ENCODE measurements around the gene C16orf92. TPM values are rescaled to one million over a fixed set of nuclear protein-coding genes. Genes with fewer than 3 reads are reported as not detected.
A peak's percentile ranks its signal among the peaks of the same experiment; 100 is the strongest.

The C16orf92 gene
- total and polyA plus RNA-seq, 2 of the 13 experiments (the other 11 are each of a cell fraction or from before 2014, with no cell fraction given), result not detected

- Histone ChIP-seq H3K9me3 (ENCODE audit: low read length) (no peaks in the 10 kb centered on the region), H3K4me3 (replicated peaks in 1 of 3; ENCODE audit: insufficient read depth in 1 of 3, low read depth in 2 of 3, low read length in 3 of 3) (no peak overlapping the region), H3K36me3 (replicated peaks in 1 of 2; ENCODE audit: control insufficient read depth in 1 of 2, insufficient read depth in 2 of 2, low read length in 2 of 2) (peaks cover 35 to 56% of the 10 kb centered on the region in 2 experiments), H3K4me2 (ENCODE audit: low read depth, low read length) (peak overlapping the region; percentile 93; the same call in 1 of the 2 replicates), H3K27me3 (ENCODE audit: control insufficient read depth in 1 of 2, insufficient read depth in 2 of 2, low read length in 2 of 2) (no peaks in the 10 kb centered on the region; a peak in 1 of 5 replicates), H2AFZ (ENCODE audit: low read length) (no peak overlapping the region), H3K4me1 (ENCODE audit: insufficient read depth, low read length) (peaks cover 30% of the 10 kb centered on the region), H4K20me1 (ENCODE audit: insufficient read depth, low read length) (peaks cover 23% of the 10 kb centered on the region), H3K9ac (ENCODE audit: insufficient read depth, low read depth, low read length) (no peak overlapping the region), H3K79me2 (ENCODE audit: insufficient read depth, low read length) (peaks cover 38% of the 10 kb centered on the region), H3K27ac (ENCODE audit: extremely low read length, insufficient read depth, low read length) (no peak overlapping the region)
- CTCF ChIA-PET (ENCODE audit: low intra/inter-chr PET ratio, low total read pairs), result no interaction called here
- no peak for ATAC-seq
- intact Hi-C loops (cut with micrococcal nuclease; ENCODE audit: unreplicated experiment), result no loop called here
- TF ChIP-seq XBP1 (CRISPR knock-in tag; IDR thresholded peaks at IDR 0.05) (no peak), ZNF564 (CRISPR knock-in tag; IDR thresholded peaks at IDR 0.05) (no peak), ZIK1 (CRISPR knock-in tag; IDR thresholded peaks at IDR 0.05; ENCODE audit: borderline replicate concordance, low read depth) (no peak), ZNF317 (CRISPR knock-in tag; IDR thresholded peaks at IDR 0.05) (no peak), UBTF (CRISPR knock-in tag; IDR thresholded peaks at IDR 0.05) (no peak)
- TF ChIP-seq, protein P1, sequence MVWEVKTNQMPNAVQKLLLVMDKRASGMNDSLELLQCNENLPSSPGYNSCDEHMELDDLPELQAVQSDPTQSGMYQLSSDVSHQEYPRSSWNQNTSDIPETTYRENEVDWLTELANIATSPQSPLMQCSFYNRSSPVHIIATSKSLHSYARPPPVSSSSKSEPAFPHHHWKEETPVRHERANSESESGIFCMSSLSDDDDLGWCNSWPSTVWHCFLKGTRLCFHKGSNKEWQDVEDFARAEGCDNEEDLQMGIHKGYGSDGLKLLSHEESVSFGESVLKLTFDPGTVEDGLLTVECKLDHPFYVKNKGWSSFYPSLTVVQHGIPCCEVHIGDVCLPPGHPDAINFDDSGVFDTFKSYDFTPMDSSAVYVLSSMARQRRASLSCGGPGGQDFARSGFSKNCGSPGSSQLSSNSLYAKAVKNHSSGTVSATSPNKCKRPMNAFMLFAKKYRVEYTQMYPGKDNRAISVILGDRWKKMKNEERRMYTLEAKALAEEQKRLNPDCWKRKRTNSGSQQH (CRISPR knock-in tag; IDR thresholded peaks at IDR 0.05; ENCODE audit: low read depth), result no peak
- TF ChIP-seq, protein P2, sequence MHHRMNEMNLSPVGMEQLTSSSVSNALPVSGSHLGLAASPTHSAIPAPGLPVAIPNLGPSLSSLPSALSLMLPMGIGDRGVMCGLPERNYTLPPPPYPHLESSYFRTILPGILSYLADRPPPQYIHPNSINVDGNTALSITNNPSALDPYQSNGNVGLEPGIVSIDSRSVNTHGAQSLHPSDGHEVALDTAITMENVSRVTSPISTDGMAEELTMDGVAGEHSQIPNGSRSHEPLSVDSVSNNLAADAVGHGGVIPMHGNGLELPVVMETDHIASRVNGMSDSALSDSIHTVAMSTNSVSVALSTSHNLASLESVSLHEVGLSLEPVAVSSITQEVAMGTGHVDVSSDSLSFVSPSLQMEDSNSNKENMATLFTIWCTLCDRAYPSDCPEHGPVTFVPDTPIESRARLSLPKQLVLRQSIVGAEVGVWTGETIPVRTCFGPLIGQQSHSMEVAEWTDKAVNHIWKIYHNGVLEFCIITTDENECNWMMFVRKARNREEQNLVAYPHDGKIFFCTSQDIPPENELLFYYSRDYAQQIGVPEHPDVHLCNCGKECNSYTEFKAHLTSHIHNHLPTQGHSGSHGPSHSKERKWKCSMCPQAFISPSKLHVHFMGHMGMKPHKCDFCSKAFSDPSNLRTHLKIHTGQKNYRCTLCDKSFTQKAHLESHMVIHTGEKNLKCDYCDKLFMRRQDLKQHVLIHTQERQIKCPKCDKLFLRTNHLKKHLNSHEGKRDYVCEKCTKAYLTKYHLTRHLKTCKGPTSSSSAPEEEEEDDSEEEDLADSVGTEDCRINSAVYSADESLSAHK (CRISPR knock-in tag; IDR thresholded peaks at IDR 0.05; ENCODE audit: borderline replicate concordance), result no peak
- TF ChIP-seq, protein P3, sequence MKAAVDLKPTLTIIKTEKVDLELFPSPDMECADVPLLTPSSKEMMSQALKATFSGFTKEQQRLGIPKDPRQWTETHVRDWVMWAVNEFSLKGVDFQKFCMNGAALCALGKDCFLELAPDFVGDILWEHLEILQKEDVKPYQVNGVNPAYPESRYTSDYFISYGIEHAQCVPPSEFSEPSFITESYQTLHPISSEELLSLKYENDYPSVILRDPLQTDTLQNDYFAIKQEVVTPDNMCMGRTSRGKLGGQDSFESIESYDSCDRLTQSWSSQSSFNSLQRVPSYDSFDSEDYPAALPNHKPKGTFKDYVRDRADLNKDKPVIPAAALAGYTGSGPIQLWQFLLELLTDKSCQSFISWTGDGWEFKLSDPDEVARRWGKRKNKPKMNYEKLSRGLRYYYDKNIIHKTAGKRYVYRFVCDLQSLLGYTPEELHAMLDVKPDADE (CRISPR knock-in tag; IDR thresholded peaks at IDR 0.05), result no peak
- BruUV-seq (replicated peaks), result no TSS peak
- FAIRE-seq, result no peak
- in situ Hi-C loops (cut with HindIII; ENCODE audit: extremely low pct_ligation_motif_present, low pct_unique_long_range_greater_than_20kb), result no loop called here
- POLR2A ChIA-PET, result interaction anchor here (1.1 kb wide), 1 partner anchor 52 kb away, joined by 3 read pairs; the partner anchor contains the start of gene KCTD13
- WGBS (ENCODE audit: low lambda C conversion rate), result 98% methylated on average over 7 of the region's 9 CpGs
- DNase-seq (ENCODE audit: low spot score), result no peak
Measured at GRCh38 chr16:29977063-29977825, 45.8 kb upstream of the C16orf92 start.
